ENCODE data around the gene CHKA. TPM values are rescaled to one million over a fixed set of nuclear protein-coding genes. Genes with fewer than 3 reads are reported as not detected.

The CHKA gene
- total and polyA plus RNA-seq, 9 of the 15 experiments (the other 6 are each of a cell fraction or from before 2014, with no cell fraction given): 3.6 to 37.0 (median 30.2) TPM

GRCh38 chr11:68160100-68160695 lies 39.0 kb upstream of the CHKA start (continued):
- TF ChIP-seq MGA (IDR thresholded peaks at IDR 0.05) (no peak), TOE1 (IDR thresholded peaks at IDR 0.05; ENCODE audit: borderline replicate concordance) (no peak), TOE1 (CRISPR knock-in tag; IDR thresholded peaks at IDR 0.05; ENCODE audit: borderline replicate concordance, low read depth) (no peak)
